Pancreas (tissue), 10 donors: ENCODE measurements around the gene TRIM5. TPM values are rescaled to one million over a fixed set of nuclear protein-coding genes. Genes with fewer than 3 reads are reported as not detected.

Experiments
- ATAC-seq, 4 donors: fragments of 200-7000 bp; cut with Tn5 transposase; one replicate each; pipeline versions ENCODE4 v1.8.0 to v1.9.1; 2020; ENCODE audit warnings: mild to moderate bottlenecking in 4 of 4, moderate library complexity in 4 of 4
- DNase-seq, 6 donors: peaks; one replicate each; pipeline ENCODE4 v3.0.0-alpha.2; 2020
- FAIRE-seq: peaks from 2 replicates; lab custom pipeline; 2012; peaks lifted over from hg19 to GRCh38; lab: Jason Lieb, UNC
- H3K27ac ChIP-seq, 4 donors: fragments of 200-600 bp; sonication (generic); 1 replicate in 3 of 4; 2 replicates in 1 of 4; pipeline versions ENCODE4 v1.5.0 to v1.8.0; 2020
- H3K27me3 ChIP-seq, 4 donors: fragments of 200-600 bp; one replicate each; pipeline ENCODE4 v1.8.0; 2021
- H3K36me3 ChIP-seq, 3 donors: fragments of 200-600 bp; sonication (generic) in 1 of 3; one replicate each; pipeline versions ENCODE4 v1.5.0 to v1.8.0; 2020 to 2021
- H3K4me1 ChIP-seq, 3 donors: fragments of 200-600 bp; one replicate each; pipeline ENCODE4 v1.8.0; 2021
- H3K4me3 ChIP-seq, 4 donors: fragments of 200-600 bp; sonication (generic) in 2 of 4; one replicate each; pipeline versions ENCODE4 v1.5.0 to v1.8.0; 2020 to 2021
- H3K9me3 ChIP-seq, 4 donors: fragments of 200-600 bp; one replicate each; pipeline ENCODE4 v1.8.0; 2021
- CTCF ChIP-seq, 4 donors: fragments of 200-600 bp; sonication (generic) in 3 of 4; IDR thresholded peaks; one replicate each; pipeline versions ENCODE4 v1.5.0 to v1.8.0; 2021; ENCODE audit warnings: antibody characterized with exemption in 4 of 4
- WGBS, 2 donors: extraction: QIAGEN DNeasy Blood & Tissue Kit; methylation state at CpG; one replicate each; pipeline ENCODE4 v1.1.7; 2013; 5-methylcytosine and 5-hydroxymethylcytosine counted together
- intact Hi-C, 3 donors: fragments of 100-400 bp; cut with DNase I; formaldehyde crosslinking; loops; one replicate each; pipeline versions ENCODE4 v1.11.1 to v1.14.2; 2022
- polyA plus RNA-seq, 2 donors: library from polyadenylated mRNA; stranded (reverse); fragments of 200-250 nt; gene quantifications; one replicate each; pipeline ENCODE4 v1.2.3, GENCODE V29; 2013
- total RNA-seq, 6 donors: library from RNA; stranded (reverse); fragmentation: NEBNext Ultra II Directional in 4 of 6; extraction: Animal tissue kit (Norgen Biotek cat#: 25700) in 4 of 6; gene quantifications; one replicate each; pipeline versions ENCODE4 v1.2.1 to v1.2.4, GENCODE V29; 2021 to 2023
- donor health status: healthy with polysubstance abuse.
- donor health status: DM: no; HTN: no; CAD: no; lungs with moderate emphysema.
- donor health status: DM: no; HTN: no; CAD: no.
- donor health status: control.
- donor health status: control.
- donor health status: Bipolar disorder and iron deficiency.
- donor health status: DM: yes; HTN: yes; CAD: no.
- donor health status: DM: no; HTN: no; CAD: no.
- donor health status: DM: no; HTN: no; CAD: no.
- donor health status: DM: yes; HTN: yes; CAD: no.

The TRIM5 gene
- total and polyA plus RNA-seq, 8 donors: 6.4 to 23.8 (median 16.6) TPM

GRCh38 chr11:5618807-5619206, 66.1 kb downstream of the TRIM5 start:
- Histone ChIP-seq H3K27ac (no peak overlapping the region), H3K4me3 (no peak overlapping the region), H3K27me3 (no peaks in the 10 kb centered on the region), H3K9me3 (no peaks in the 10 kb centered on the region), H3K36me3 (no peaks in the 10 kb centered on the region), H3K4me1 (peaks cover 0 to 15% (median 0%) of the 10 kb centered on the region in 3 donors)
- FAIRE-seq (no peak), ATAC-seq (no peak), DNase-seq (no peak)
- intact Hi-C loops: no loop called here
- no peak for TF ChIP-seq CTCF (IDR thresholded peaks at IDR 0.05)
- WGBS, 2 donors: 50 to 60% methylated on average over 3 of the region's 3 CpGs

Other genes starting within 250 kb of the TRIM5 start
- under 1 TPM in 1 of 6 donors, not detected in 5; 0.28 TPM for gene OR51I1, start 243.6 kb downstream of the TRIM5 start, total RNA-seq
- gene OR51I1, start 243.6 kb downstream of the TRIM5 start, polyA plus RNA-seq: not detected
- gene OR51I2, start 235.8 kb downstream of the TRIM5 start, total RNA-seq: not detected
- gene OR51I2, start 235.8 kb downstream of the TRIM5 start, polyA plus RNA-seq: not detected
- not detected for gene OR52D1, start 196.4 kb downstream of the TRIM5 start, total RNA-seq
- gene OR52D1, start 196.4 kb downstream of the TRIM5 start, polyA plus RNA-seq: not detected
- gene UBQLN3, start 175.1 kb downstream of the TRIM5 start, total RNA-seq: under 1 TPM in 3 of 6 donors, not detected in 3; 0.18 to 0.31 (median 0.22) TPM
- gene UBQLN3, start 175.1 kb downstream of the TRIM5 start, polyA plus RNA-seq: not detected
- gene UBQLNL, start 168.4 kb downstream of the TRIM5 start, total RNA-seq: under 1 TPM; 0.09 to 0.53 (median 0.23) TPM
- 1 to 10 TPM in 1 of 2 donors, under 1 TPM in 1; 0.53 to 1.0 TPM for gene UBQLNL, start 168.4 kb downstream of the TRIM5 start, polyA plus RNA-seq
- under 1 TPM in 4 of 6 donors, not detected in 2; 0.17 to 0.31 (median 0.25) TPM for gene OR52H1, start 136.5 kb downstream of the TRIM5 start, total RNA-seq
- gene OR52H1, start 136.5 kb downstream of the TRIM5 start, polyA plus RNA-seq: not detected
- not detected for gene OR52B6, start 104.2 kb downstream of the TRIM5 start, total RNA-seq
- gene OR52B6, start 104.2 kb downstream of the TRIM5 start, polyA plus RNA-seq: not detected
- 1 to 10 TPM in 4 of 6 donors, under 1 TPM in 2; 0.76 to 1.7 (median 1.4) TPM for gene TRIM6, start 88.4 kb downstream of the TRIM5 start, total RNA-seq
- 1 to 10 TPM; 1.1 to 1.7 TPM for gene TRIM6, start 88.4 kb downstream of the TRIM5 start, polyA plus RNA-seq
- 1 to 10 TPM in 4 of 6 donors, under 1 TPM in 2; 0.54 to 5.6 (median 1.6) TPM for gene TRIM34, start 60.1 kb downstream of the TRIM5 start, total RNA-seq
- 1 to 10 TPM; 1.6 to 3.2 TPM for gene TRIM34, start 60.1 kb downstream of the TRIM5 start, polyA plus RNA-seq
- gene TRIM22, start 4.7 kb upstream of the TRIM5 start, total RNA-seq: 10 to 100 TPM in 4 of 6 donors, 1 to 10 TPM in 2; 4.1 to 24.7 (median 11.6) TPM
- 1 to 10 TPM; 9.1 to 9.5 TPM for gene TRIM22, start 4.7 kb upstream of the TRIM5 start, polyA plus RNA-seq
- not detected for gene OR56B1, start 51.4 kb upstream of the TRIM5 start, total RNA-seq
- gene OR56B1, start 51.4 kb upstream of the TRIM5 start, polyA plus RNA-seq: not detected
- gene OR52N4, start 69.2 kb upstream of the TRIM5 start, total RNA-seq: not detected
- gene OR52N4, start 69.2 kb upstream of the TRIM5 start, polyA plus RNA-seq: under 1 TPM in 1 of 2 donors, not detected in 1; 0.07 TPM
- under 1 TPM in 1 of 6 donors, not detected in 5; 0.12 TPM for gene OR52N5, start 98.3 kb upstream of the TRIM5 start, total RNA-seq
- not detected for gene OR52N5, start 98.3 kb upstream of the TRIM5 start, polyA plus RNA-seq
- under 1 TPM in 1 of 6 donors, not detected in 5; 0.09 TPM for gene OR52N1, start 106.2 kb upstream of the TRIM5 start, total RNA-seq
- gene OR52N1, start 106.2 kb upstream of the TRIM5 start, polyA plus RNA-seq: not detected
- gene OR52N2, start 123.8 kb upstream of the TRIM5 start, total RNA-seq: under 1 TPM in 2 of 6 donors, not detected in 4; 0.19 to 0.31 TPM
- not detected for gene OR52N2, start 123.8 kb upstream of the TRIM5 start, polyA plus RNA-seq
- not detected for gene OR52E6, start 156.8 kb upstream of the TRIM5 start, total RNA-seq
- gene OR52E6, start 156.8 kb upstream of the TRIM5 start, polyA plus RNA-seq: not detected
- not detected for gene OR52E8, start 172.6 kb upstream of the TRIM5 start, total RNA-seq
- gene OR52E8, start 172.6 kb upstream of the TRIM5 start, polyA plus RNA-seq: not detected
- gene OR52E4, start 195.6 kb upstream of the TRIM5 start, total RNA-seq: not detected
- gene OR52E4, start 195.6 kb upstream of the TRIM5 start, polyA plus RNA-seq: not detected
- gene OR52E5, start 208.1 kb upstream of the TRIM5 start, total RNA-seq: not detected
- not detected for gene OR52E5, start 208.1 kb upstream of the TRIM5 start, polyA plus RNA-seq